PFSK-1 (cell line): ENCODE data around the gene GPR15LG.
A peak's percentile ranks its signal among the peaks of the same experiment; 100 is the strongest.

ENCODE experiments used
- FOXP2 ChIP-seq: optimal IDR thresholded peaks from 2 replicates; pipeline ENCODE3; 2011; ENCODE audit warnings: borderline replicate concordance, control low read depth, inconsistent platforms; ENCODE audit not compliant: insufficient read depth; ENCODE audit errors: extremely low read length, extremely low read depth
- POLR2AphosphoS5 ChIP-seq: IDR thresholded peaks from 2 replicates; pipeline ENCODE4 v1.6.1; 2012; ENCODE audit warnings: low read depth, mild to moderate bottlenecking, control low read depth, low read length, moderate library complexity
- SIN3A ChIP-seq: IDR thresholded peaks from 2 replicates; pipeline ENCODE4 v1.6.1; 2012; ENCODE audit warnings: mild to moderate bottlenecking, low read length, moderate library complexity, borderline replicate concordance; ENCODE audit not compliant: insufficient read depth
- TAF1 ChIP-seq: IDR thresholded peaks from 2 replicates; pipeline ENCODE4 v1.6.1; 2012; ENCODE audit warnings: low read length, control low read depth, borderline replicate concordance; ENCODE audit not compliant: insufficient read depth
- TF ChIP-seq, protein P1 (sequence below), 2 experiments: IDR thresholded peaks; 2 replicates each; pipeline versions ENCODE4 v1.6.1 to v1.8.0; 2011 to 2012; ENCODE audit warnings: low read depth in 2 of 2, low read length in 2 of 2, control low read depth in 1 of 2, inconsistent platforms in 1 of 2, mild to moderate bottlenecking in 1 of 2, moderate library complexity in 1 of 2; ENCODE audit not compliant: insufficient read depth in 1 of 2

Gene GPR15LG

DNA sequence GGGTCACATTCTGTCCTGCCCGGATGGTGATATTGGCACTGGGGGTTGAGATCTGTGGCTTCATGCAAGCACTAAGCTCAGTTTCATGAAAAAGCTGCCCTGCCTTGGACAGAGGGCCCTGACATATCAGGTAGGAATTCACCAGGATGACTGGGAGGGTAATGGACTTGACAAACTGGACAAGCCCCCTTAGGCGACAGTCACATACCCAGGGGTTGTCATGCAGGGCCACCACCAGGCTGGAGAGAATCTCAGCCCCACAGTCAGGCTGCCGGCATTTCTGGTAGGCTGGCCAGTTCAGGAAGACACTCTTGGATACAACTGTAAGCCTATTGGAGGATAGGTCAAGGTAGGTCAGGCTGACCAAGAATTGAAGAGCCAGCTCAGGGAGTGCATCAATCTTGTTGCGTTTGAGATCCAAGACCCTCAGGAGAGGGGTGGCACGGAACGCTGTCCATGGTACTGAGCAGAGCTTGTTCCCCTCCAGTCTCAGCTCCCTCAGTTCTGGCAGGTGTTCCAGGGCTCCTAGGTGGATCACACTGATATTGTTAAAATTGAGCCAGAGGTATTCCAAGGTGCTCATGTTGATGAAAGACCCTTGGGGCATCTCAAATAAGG, 50.9 kb downstream of the GPR15LG start:
- TF ChIP-seq TAF1 (no peak), POLR2AphosphoS5 (no peak), SIN3A (no peak)
- TF ChIP-seq, protein P1, sequence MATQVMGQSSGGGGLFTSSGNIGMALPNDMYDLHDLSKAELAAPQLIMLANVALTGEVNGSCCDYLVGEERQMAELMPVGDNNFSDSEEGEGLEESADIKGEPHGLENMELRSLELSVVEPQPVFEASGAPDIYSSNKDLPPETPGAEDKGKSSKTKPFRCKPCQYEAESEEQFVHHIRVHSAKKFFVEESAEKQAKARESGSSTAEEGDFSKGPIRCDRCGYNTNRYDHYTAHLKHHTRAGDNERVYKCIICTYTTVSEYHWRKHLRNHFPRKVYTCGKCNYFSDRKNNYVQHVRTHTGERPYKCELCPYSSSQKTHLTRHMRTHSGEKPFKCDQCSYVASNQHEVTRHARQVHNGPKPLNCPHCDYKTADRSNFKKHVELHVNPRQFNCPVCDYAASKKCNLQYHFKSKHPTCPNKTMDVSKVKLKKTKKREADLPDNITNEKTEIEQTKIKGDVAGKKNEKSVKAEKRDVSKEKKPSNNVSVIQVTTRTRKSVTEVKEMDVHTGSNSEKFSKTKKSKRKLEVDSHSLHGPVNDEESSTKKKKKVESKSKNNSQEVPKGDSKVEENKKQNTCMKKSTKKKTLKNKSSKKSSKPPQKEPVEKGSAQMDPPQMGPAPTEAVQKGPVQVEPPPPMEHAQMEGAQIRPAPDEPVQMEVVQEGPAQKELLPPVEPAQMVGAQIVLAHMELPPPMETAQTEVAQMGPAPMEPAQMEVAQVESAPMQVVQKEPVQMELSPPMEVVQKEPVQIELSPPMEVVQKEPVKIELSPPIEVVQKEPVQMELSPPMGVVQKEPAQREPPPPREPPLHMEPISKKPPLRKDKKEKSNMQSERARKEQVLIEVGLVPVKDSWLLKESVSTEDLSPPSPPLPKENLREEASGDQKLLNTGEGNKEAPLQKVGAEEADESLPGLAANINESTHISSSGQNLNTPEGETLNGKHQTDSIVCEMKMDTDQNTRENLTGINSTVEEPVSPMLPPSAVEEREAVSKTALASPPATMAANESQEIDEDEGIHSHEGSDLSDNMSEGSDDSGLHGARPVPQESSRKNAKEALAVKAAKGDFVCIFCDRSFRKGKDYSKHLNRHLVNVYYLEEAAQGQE (IDR thresholded peaks at IDR 0.05; ENCODE audit: insufficient read depth in 1 of 2, low read depth in 2 of 2, low read length in 2 of 2): peak; percentile 92 to 95

DNA sequence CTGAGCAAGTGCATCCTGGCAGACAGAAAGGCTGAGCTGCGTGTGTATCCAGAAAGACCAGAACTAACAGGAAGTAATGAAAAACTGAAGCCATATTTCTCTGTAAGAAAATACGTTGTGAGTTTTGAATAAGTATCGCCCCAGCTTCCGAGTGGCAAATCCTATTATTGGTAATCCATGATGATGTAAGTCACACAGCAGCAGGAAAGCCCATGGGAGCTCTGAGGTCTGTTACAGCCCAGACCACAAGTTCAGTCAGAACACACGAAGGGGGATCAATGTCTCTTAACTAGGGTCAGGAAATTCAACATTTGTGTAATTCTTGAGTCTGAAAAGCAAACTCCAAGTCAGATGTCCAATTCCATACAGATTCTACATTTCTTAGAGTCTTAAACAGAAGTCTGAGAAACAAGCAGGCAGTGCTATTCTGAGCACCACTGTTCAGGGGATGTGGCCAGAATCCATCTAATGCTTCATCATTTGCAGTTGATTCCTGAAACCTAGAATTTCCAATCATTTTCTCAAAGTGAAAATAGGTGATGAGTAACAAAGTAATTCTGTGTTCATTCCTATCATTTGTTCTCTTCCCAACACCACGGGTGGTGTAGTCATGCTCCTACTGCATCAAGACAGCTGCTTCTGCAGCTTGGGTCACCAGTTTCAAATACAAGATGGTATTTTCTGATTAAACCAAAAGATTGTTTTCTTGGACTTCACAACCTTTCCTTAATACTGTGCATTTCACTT, 52.0 kb downstream of the GPR15LG start, which contains the start of gene LRIT2:
Gene LRIT2 (minus strand): TSS at position 118 of the 747 bp plus-strand sequence. CDS start 24 bp downstream, at position 94.
- TF ChIP-seq SIN3A: no peak
- TF ChIP-seq FOXP2: no peak
- TF ChIP-seq TAF1: no peak
- TF ChIP-seq POLR2AphosphoS5: no peak
- TF ChIP-seq, protein P1 (IDR thresholded peaks at IDR 0.05; ENCODE audit: insufficient read depth in 1 of 2, low read depth in 2 of 2, low read length in 2 of 2): no peak

DNA sequence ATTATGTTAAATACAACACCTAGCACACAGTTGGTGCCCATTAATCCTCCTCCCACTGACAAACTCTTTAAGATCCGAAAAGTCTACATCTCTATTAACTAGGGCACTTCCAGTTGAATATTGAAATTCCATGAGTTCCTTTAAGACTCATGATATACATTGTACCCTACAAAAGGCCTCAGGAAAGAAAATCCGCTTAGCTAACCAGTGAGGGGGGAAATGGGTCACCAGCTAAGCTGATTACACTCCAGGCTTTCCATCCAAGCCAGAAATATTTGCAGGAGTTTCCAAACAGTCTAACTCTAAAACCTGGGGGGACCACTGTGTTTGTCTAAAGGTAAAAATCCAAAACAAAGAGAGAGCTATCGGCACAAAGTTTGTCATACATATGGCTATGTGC, 53.0 kb downstream of the GPR15LG start:
- TF ChIP-seq SIN3A (no peak), POLR2AphosphoS5 (no peak), TAF1 (no peak), FOXP2 (no peak)
- TF ChIP-seq, protein P1 (IDR thresholded peaks at IDR 0.05; ENCODE audit: insufficient read depth in 1 of 2, low read depth in 2 of 2, low read length in 2 of 2): no peak

DNA sequence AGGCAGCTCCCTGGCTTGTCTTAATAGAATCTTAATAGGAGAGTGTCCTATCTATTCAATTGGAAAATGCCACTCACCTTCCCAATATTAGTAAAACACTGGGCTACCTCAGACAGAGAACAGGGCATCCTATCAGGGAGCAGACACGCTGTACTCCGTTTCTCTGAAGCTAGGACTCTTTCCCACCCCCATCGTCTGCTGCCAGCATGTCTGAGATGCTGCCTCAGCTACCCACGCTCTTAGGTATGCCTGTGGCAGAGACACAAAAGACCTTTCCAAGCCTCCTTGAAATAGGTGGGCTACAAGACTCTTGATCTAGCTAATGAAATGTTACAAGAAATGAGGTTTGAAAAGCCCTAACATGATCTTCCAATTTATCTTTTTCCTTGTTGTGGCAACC, 54.2 kb downstream of the GPR15LG start:
- TF ChIP-seq POLR2AphosphoS5 (no peak), FOXP2 (no peak), SIN3A (no peak), TAF1 (no peak)
- TF ChIP-seq, protein P1 (IDR thresholded peaks at IDR 0.05; ENCODE audit: insufficient read depth in 1 of 2, low read depth in 2 of 2, low read length in 2 of 2): no peak
